HG03060 (cell line): ENCODE measurements around the gene MPPED2.

Source experiments
- ATAC-seq: cut with Tn5 transposase; IDR thresholded peaks from one replicate; pipeline ENCODE4 v1.9.1; 2021; ENCODE audit warnings: low read depth, moderate number of reproducible peaks; ENCODE audit not compliant: unreplicated experiment

The MPPED2 gene

GRCh38 chr11:30424844-30425243 lies 161.3 kb downstream of the MPPED2 start:
- no peak for ATAC-seq

DNA sequence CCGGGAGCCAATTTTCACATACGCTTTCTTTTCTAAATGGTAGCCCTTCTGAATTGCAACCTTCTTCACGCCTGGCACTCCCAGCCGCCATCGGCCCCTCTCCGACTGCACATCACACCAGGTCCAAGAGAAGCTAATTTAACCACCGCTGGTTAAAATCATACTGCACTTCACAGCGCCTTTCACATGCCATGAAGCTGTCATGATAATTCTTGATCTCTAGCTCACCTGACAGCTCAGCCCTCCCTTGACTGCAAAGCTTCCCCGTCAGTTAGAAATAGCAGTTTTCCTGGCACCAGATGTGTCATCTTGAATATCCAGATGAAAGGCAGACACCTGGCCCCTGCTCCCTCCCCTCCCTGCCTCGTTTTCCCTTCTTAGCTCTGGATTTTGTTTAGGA lies 161.8 kb downstream of the MPPED2 start:
- no peak for ATAC-seq

- ATAC-seq, result no peak
These were observed 162.3 kb downstream of the MPPED2 start for GRCh38 chr11:30423886-30424285.

- ATAC-seq, result no peak
These were observed 162.9 kb downstream of the MPPED2 start for GRCh38 chr11:30423279-30423648.

DNA sequence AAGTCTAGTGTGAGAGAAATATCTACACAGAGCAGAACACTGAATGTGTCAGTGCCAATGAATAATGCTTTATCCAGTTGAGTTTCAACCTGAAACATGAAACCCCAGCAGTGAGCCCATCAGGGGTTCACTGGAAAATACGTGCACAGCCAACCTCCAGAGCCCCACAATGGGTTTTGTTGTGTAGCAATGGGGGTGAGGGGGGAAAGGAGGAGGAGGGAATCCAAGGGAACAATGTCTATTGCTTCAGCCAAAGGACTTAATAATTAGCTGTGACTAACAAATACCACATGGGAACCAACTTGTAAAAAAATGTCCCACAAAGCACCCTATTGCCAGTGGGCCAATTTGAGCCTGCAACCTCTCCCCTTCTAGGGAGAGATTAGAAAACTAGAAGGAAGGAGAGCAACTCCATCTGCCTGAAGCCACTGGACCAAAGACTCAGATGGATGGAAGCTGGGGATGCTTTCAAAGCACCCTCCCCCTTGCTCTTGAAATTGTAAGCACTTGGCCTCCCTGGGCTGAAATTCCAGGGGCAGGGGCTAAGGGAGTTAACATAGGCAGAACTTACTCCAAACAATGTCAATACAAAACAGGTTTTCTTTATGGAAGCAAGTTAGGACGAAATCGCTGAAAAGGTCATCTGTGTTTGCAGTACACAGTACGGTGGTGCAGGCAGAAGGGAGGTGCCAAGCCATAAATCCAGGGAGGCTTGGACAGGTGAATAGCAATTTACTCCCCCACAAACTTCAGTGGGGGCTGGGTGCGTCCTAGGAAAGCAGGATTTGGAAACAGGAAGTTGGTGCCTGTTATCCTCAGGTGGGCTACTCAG lies 163.5 kb downstream of the MPPED2 start:
- ATAC-seq, result no peak

DNA sequence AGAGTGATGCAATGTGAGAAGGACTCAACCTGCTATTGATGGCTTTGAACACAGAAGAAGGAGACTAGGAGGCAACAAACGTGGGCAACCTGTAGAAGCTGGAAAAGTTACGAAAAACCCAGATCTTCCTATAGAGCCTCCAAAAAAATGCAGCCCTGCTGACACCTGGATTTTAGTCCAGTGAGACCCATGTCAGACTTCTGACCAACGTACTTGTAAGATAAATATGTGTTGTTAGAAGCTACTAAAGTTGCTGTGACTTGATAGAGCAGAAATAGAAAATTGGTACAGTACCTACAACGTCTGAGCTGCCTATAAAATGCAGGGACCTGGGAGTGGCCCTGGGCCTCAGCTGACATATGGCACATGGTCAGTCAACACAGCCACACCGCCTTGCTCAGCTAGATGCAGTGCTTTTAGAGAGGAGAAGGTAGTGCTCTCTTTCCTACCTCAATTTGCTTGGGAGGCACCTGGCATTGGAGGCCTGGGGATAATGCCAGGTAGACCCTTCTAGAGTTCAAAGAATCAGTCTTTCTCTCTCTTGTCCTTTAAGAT lies 165.8 kb downstream of the MPPED2 start:
- ATAC-seq, result no peak

- ATAC-seq, result no peak
These were observed 171.3 kb downstream of the MPPED2 start for GRCh38 chr11:30414806-30415205.

GRCh38 chr11:30414244-30414643 lies 171.9 kb downstream of the MPPED2 start:
- no peak for ATAC-seq

DNA sequence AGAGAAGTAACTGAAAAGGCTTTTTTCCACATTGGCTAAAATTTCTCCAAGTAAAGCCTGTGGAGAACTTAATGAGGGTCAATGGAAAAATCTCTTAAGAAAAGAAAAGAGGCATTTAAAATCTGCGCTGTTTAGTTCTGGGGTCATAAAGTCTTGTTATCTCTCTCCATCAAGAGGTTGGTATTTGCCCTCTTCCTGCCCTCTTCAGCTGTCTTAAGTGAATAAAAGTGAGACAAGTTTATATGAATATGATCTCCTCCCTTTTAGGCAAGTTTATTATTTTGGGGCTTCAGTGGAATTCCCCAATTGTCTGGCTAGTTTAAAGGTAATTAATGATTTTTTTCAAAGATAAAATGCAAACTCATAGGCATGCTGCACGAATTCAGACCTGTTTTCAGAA lies 173.6 kb downstream of the MPPED2 start:
- ATAC-seq, result no peak

GRCh38 chr11:30411383-30411782 lies 174.8 kb downstream of the MPPED2 start:
- no peak for ATAC-seq

DNA sequence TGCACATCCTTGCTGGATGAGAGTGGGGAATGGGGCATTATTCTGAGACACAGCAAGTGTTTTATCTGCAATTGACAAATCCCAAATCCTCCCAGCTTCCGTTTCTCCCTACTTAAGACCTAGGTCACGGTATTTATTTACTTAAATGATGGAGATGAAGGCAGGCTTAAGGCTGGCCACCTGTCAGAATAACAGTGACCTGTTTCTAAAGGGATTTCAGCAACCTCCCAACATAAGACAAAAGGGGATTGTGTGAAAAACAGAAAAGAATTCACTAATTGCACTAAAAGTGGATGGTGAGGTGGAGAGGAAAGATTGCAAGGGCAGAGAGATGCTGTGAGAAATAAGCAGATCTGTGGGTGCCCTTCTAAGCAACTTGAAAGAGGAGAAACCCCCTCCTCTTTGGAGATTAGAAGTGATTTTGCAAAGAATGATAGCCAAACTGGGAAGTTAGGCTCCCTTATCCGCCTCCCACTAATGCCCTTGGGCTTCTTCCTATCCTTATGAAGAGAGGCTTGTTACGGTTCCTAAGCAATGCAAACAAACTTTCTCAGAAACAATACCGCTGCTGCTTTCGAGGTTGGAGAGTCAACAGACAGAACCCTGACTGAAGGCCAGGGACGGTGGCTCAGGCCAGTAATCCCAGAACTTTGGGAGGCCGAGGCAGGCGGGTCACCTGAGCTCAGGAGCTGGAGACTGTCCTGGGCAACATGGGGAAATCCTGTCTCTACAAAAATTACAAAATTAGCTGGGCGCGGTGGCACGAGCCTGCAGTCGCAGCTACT lies 179.0 kb downstream of the MPPED2 start:
- ATAC-seq, result no peak

- ATAC-seq, result no peak
These were observed 180.8 kb downstream of the MPPED2 start for GRCh38 chr11:30405385-30405784.

GRCh38 chr11:30404136-30404535 lies 182.0 kb downstream of the MPPED2 start:
- no peak for ATAC-seq

DNA sequence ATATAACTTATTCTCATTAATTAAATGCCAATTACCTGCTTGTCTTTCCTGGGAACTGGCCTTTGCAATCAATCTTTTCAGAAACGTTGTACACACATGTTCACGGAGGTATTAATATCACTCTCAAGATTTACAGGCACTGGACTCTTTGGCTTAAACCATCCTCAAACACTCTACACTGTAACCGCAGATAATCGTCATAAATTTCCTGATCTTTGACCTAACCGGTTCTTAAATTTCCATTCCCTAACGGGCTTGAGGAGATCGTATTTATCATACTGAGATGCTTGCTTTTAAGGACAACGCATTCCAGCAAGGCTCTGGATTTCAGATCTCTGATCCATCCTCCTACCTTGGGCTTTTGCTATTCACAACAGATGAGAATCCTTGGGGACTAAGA lies 190.4 kb downstream of the MPPED2 start:
- no peak for ATAC-seq

GRCh38 chr11:30393012-30393411 lies 193.1 kb downstream of the MPPED2 start:
- ATAC-seq, result no peak

GRCh38 chr11:30392221-30392784 lies 193.8 kb downstream of the MPPED2 start:
- ATAC-seq, result no peak

DNA sequence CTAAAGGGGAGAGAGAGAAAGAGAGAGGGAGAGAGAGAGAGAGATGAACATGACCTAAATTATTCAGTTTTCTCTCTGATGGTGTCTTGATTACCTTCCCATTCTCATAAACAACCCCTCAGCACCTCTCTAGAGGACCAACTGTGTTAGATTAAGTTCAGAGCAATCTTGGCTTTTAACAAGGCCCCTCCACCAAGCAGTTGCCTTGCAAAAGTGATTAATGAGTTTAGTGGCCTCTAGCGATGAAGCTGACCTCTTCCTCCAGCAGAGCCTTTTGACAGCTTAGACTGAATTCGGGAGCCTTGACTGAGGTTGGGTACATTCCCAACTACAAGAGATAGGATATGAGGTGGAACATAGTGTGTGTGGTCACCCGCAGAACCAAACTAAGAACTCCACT lies 197.2 kb downstream of the MPPED2 start:
- ATAC-seq, result no peak

DNA sequence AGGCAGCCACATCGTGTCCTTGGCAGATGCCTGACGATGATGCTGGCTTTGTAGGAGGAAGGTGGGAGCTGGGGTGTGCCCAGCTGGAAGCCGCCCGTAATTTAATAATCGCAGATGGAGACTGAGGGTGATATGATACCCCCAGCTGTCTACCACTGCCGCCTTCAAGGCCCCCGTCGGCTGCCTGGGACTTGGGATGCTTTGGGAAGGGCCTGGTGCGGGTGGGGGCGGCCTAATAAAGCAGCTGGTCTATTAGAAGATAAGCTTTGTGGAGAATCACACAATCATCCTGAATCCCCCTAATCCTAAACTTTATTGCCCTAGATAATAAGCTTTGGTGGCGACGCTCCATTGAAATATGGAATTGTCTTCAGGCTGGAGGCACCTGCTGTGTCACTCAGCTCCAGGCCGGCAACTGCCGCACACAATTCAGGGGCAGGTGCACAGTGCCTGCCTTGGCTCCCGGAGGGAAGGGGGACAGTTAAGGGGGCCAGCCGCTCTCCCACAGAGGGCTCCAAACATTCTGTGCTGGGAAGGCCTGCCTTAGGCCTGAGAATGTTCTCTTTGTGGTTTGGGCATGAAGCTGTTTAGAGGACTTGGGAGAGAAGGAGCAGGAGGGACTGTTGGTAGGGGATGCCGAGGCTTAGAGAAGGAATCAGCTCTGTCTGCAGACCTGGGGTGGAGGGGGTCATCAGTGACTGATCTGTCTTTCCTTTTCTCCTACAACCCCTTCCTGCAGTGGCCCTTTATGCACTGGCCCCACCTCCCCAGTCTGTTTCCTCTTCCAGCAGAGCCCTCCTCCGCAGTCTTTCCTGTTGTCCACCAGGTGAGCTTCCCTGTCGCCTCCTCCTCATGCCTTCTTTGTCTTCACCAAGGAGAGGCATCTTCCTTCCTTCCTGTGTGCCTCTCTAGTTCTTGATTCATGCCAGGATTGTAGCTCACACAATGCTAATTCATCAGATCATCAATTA lies 198.0 kb downstream of the MPPED2 start:
- no peak for ATAC-seq

GRCh38 chr11:30381879-30382278 lies 204.3 kb downstream of the MPPED2 start:
- no peak for ATAC-seq

DNA sequence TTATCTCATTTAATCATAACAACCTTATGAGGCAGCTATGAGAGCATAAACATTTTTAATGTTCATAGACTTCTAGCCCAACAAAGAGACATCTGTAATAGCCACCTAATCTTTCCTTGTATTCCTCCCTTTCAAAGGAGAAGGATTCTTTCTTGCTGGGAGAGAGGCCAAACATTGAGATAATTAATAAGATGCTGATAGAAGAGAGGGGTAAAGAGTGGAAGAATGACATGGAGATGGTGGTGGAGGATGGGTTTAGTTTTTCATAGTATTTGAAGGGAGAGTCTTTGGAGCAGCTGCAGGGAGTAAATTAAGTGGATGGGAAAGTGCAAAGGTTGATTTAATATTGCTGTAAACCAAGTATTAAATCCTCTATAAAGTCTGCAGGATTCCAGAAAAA lies 205.3 kb downstream of the MPPED2 start:
- no peak for ATAC-seq
